Tibial nerve (tissue), 3 donors: Measurements from ENCODE around the gene DNAJC1.

ENCODE experiments used
- CTCF ChIP-seq, 5 experiments: fragments of 200-600 bp in 3 of 5; fragments of 450-650 bp in 2 of 5; sonication (generic) in 3 of 5; IDR thresholded peaks; one replicate each; pipeline ENCODE4 v1.5.1; 2016 to 2019; ENCODE audit warnings: antibody characterized with exemption in 5 of 5, mild to moderate bottlenecking in 3 of 5, moderate library complexity in 2 of 5
- POLR2A ChIP-seq, 2 donors: fragments of 450-650 bp; IDR thresholded peaks; one replicate each; pipeline ENCODE4 v1.6.1; 2017; ENCODE audit warnings: antibody characterized with exemption in 2 of 2, mild to moderate bottlenecking in 2 of 2, moderate library complexity in 2 of 2

DNA sequence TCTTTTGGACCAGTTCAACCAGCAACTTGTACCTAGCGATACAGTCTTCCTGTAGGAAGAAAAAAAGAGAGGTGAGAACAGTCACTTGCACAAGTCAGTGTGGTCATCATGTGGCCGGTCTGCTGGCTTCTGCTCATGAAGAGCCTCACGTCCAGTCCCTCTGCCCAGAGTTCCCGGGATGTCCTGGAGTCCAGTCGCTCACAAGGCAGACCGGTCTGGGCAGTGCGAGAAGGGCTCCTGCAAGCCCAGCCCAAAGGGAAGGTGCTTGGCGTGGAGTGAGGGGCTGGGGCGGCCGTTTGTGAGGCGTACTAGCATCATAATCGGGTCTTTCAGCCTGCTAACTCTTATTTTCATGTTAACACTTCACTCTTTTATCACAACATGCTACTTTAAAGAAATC lies 246.8 kb downstream of the DNAJC1 start:
- TF ChIP-seq CTCF (IDR thresholded peaks at IDR 0.05) (no peak), POLR2A (IDR thresholded peaks at IDR 0.05) (no peak)
